ENCODE measurements around the gene RINT1.
"Not testable (repeated sequence)": the region's sequence is repeated elsewhere in the genome, so short reads cannot be mapped to it uniquely, and the experiment has no call there.

Gene RINT1

DNA sequence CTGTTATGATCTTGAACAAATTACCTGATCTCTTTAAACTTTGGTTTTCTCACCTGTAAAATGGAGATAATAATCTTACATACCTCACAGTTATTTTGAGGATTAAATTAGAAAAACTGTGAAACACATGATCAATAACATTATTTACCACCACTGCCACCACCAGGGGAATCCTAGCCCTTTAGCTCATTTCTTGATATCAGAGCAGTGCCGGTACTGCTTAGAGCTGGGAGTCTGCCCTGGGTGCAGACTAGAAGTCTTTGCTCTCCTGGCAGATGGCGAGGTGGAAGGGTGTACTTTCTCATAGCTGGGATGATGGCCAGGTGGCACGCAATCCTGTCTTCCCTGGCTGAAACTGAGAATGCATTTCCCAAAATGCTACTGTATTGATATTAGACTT, 62.0 kb downstream of the RINT1 start:
- H3K4me1 ChIP-seq (ENCODE audit: control insufficient read depth in 5 of 5, insufficient read depth in 5 of 5, low read length in 5 of 5) = peaks cover 0 to 5% (median 0%) of the 10 kb centered on the region in 5 donors
- peaks cover 0 to 5% (median 0%) of the 10 kb centered on the region in 5 donors for H3K27me3 ChIP-seq (ENCODE audit: control insufficient read depth in 5 of 5, insufficient read depth in 4 of 5, low read length in 5 of 5)
- H3K9ac ChIP-seq (ENCODE audit: low read length in 5 of 5) = no peak overlapping the region
- H3K36me3 ChIP-seq (ENCODE audit: control insufficient read depth in 5 of 5, insufficient read depth in 5 of 5, low read length in 5 of 5) = no peaks in the 10 kb centered on the region
- H3K4me3 ChIP-seq (ENCODE audit: low read depth in 1 of 5, low read length in 5 of 5) = no peak overlapping the region
- no peak overlapping the region for H3K27ac ChIP-seq (ENCODE audit: low read depth, low read length)
- no peaks in the 10 kb centered on the region for H3K9me3 ChIP-seq (ENCODE audit: control insufficient read depth in 5 of 5, low read length in 5 of 5)

GRCh38 chr7:105596866-105597265, 64.9 kb downstream of the RINT1 start:
- Histone ChIP-seq H3K27me3 (ENCODE audit: control insufficient read depth in 5 of 5, insufficient read depth in 4 of 5, low read length in 5 of 5) (peaks cover 0 to 5% (median 0%) of the 10 kb centered on the region in 5 donors), H3K27ac (ENCODE audit: low read depth, low read length) (no peak overlapping the region), H3K9ac (ENCODE audit: low read length in 5 of 5) (no peak overlapping the region), H3K4me3 (ENCODE audit: low read depth in 1 of 5, low read length in 5 of 5) (no peak overlapping the region), H3K36me3 (ENCODE audit: control insufficient read depth in 5 of 5, insufficient read depth in 5 of 5, low read length in 5 of 5) (no peaks in the 10 kb centered on the region), H3K9me3 (ENCODE audit: control insufficient read depth in 5 of 5, low read length in 5 of 5) (no peaks in the 10 kb centered on the region), H3K4me1 (ENCODE audit: control insufficient read depth in 5 of 5, insufficient read depth in 5 of 5, low read length in 5 of 5) (no peaks in the 10 kb centered on the region)

DNA sequence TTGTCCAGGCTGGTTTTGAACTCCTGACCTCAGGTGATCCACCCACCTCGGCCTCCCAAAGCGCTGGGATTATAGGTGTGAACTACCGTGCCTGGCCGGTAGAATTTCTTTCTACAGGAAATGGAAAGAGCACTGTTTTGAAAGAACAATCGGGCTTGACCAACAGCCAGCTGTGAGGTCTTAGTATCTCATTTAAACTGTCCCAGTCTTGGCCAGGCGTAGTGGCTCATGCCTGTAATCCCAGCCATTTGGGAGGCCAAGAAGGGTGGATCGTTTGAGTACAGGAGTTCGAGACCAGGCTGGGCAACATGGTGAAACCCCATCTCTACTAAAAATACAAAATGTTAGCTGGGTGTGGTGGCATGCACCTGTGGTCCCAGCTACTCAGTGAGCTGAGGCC, 67.1 kb downstream of the RINT1 start:
- not testable (repeated sequence) for H3K9me3 ChIP-seq (ENCODE audit: control insufficient read depth in 5 of 5, low read length in 5 of 5); H3K36me3 ChIP-seq (ENCODE audit: control insufficient read depth in 5 of 5, insufficient read depth in 5 of 5, low read length in 5 of 5)

GRCh38 chr7:105599551-105599950, 67.5 kb downstream of the RINT1 start:
- Histone ChIP-seq H3K27me3 (ENCODE audit: control insufficient read depth in 5 of 5, insufficient read depth in 4 of 5, low read length in 5 of 5) (peaks cover 0 to 5% (median 0%) of the 10 kb centered on the region in 5 donors), H3K27ac (ENCODE audit: low read depth, low read length) (no peak overlapping the region), H3K9ac (ENCODE audit: low read length in 5 of 5) (no peak overlapping the region), H3K4me3 (ENCODE audit: low read depth in 1 of 5, low read length in 5 of 5) (no peak overlapping the region), H3K9me3 (ENCODE audit: control insufficient read depth in 5 of 5, low read length in 5 of 5) (no peaks in the 10 kb centered on the region), H3K36me3 (ENCODE audit: control insufficient read depth in 5 of 5, insufficient read depth in 5 of 5, low read length in 5 of 5) (peaks cover 0 to 4% (median 0%) of the 10 kb centered on the region in 5 donors), H3K4me1 (ENCODE audit: control insufficient read depth in 5 of 5, insufficient read depth in 5 of 5, low read length in 5 of 5) (peaks cover 0 to 7% (median 6%) of the 10 kb centered on the region in 5 donors)

More for the DNA sequence above, 67.1 kb downstream of the RINT1 start:
- not testable (repeated sequence) for H3K4me3 ChIP-seq (ENCODE audit: low read depth in 1 of 5, low read length in 5 of 5); H3K9ac ChIP-seq (ENCODE audit: low read length in 5 of 5); H3K27ac ChIP-seq (ENCODE audit: low read depth, low read length); H3K27me3 ChIP-seq (ENCODE audit: control insufficient read depth in 5 of 5, insufficient read depth in 4 of 5, low read length in 5 of 5); H3K4me1 ChIP-seq (ENCODE audit: control insufficient read depth in 5 of 5, insufficient read depth in 5 of 5, low read length in 5 of 5)

DNA sequence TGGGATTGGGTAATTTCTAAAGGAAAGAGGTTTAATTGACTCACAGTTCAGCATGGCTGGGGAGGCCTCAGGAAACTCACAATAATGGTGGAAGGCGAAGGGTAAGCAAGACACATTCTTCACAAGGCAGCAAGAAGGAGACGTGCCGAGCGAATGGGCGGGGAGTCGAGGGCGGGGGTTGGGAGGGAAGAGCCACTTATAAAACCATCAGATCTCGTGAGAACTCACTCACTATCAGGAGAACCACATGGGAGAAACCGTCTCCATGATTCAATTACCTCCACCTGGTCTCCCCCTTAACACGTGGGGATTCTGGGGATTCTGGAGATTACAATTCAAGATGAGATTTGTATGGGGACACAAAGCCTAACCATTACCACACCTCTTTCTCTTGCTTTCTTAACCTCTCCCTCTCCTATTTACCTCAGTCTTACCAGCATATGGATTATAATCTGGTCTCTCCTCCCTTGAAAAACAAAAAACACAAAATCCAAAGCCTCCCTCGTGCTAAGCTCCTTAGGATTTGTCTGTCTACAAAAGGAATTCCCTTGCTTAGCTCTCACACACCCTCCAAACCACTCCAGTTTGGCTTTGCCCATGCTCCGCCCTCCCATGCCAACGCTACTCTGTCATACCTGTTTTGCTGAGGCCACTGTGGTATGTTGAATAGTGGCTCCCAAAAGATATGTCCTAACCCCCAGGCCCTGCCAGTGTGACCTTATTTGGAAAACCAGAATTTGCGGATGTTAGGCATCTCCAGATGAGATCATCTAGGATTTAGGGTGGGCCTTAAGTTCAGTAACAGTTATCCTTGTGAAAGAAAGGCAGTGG, 68.9 kb downstream of the RINT1 start:
- no peaks in the 10 kb centered on the region for H3K9me3 ChIP-seq (ENCODE audit: control insufficient read depth in 5 of 5, low read length in 5 of 5)
- H3K27me3 ChIP-seq (ENCODE audit: control insufficient read depth in 5 of 5, insufficient read depth in 4 of 5, low read length in 5 of 5) = peaks cover 0 to 5% (median 0%) of the 10 kb centered on the region in 5 donors
- H3K4me1 ChIP-seq (ENCODE audit: control insufficient read depth in 5 of 5, insufficient read depth in 5 of 5, low read length in 5 of 5) = peaks cover 0 to 7% (median 6%) of the 10 kb centered on the region in 5 donors
- peaks cover 0 to 4% (median 0%) of the 10 kb centered on the region in 5 donors for H3K36me3 ChIP-seq (ENCODE audit: control insufficient read depth in 5 of 5, insufficient read depth in 5 of 5, low read length in 5 of 5)
- no peak overlapping the region for H3K4me3 ChIP-seq (ENCODE audit: low read depth in 1 of 5, low read length in 5 of 5)
- H3K27ac ChIP-seq (ENCODE audit: low read depth, low read length) = no peak overlapping the region
- H3K9ac ChIP-seq (ENCODE audit: low read length in 5 of 5) = no peak overlapping the region

DNA sequence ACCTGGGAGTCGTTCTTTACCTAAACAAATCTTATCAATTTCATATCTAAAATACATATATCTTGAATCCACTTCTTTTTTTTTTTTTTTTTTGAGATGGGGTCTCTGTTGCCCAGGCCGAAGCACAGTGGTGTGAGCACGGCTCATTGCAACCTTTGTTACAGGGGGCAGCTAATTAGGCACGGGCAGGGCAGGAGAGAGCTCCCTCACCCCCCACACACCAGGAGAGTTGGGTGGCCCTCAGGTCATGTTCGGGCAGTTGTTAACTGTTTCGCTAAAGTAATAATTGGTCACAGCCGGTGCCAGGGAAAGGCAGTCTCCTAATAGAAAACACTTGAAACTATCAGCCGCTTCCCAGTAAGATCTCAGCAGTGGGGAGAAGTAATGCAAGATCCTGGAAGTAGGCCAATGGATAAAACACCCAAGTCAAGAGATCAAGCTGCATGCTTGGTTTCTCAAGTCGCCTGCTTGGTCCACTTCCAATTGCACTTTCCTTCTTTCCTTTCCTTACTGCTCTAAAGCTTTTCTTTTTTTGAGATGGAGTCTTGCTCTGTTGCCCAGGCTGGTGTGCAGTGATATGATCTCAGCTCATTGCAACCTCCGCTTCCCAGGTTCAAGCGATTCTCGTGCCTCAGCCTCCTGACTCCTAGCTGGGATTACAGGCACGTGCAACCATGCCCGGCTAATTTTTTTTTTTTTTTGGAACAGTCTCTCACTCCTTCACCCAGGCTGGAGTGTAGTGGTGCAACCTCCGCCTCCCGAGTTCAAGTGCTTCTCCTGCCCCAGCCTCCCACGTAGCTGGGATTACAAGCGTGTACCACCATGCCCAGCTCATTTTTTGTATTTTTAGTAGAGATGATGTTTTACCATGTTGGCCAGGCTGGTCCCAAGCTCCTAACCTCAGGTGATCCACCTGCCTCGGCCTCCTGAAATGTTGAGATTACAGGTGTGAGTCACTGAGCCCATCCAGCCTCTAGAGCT, 70.6 kb downstream of the RINT1 start:
- H3K27me3 ChIP-seq (ENCODE audit: control insufficient read depth in 5 of 5, insufficient read depth in 4 of 5, low read length in 5 of 5) = peaks cover 0 to 5% (median 0%) of the 10 kb centered on the region in 5 donors
- no peak overlapping the region for H3K4me3 ChIP-seq (ENCODE audit: low read depth in 1 of 5, low read length in 5 of 5)
- no peak overlapping the region for H3K9ac ChIP-seq (ENCODE audit: low read length in 5 of 5)
- H3K36me3 ChIP-seq (ENCODE audit: control insufficient read depth in 5 of 5, insufficient read depth in 5 of 5, low read length in 5 of 5) = peaks cover 0 to 9% (median 0%) of the 10 kb centered on the region in 5 donors
- no peaks in the 10 kb centered on the region for H3K9me3 ChIP-seq (ENCODE audit: control insufficient read depth in 5 of 5, low read length in 5 of 5)
- no peak overlapping the region for H3K27ac ChIP-seq (ENCODE audit: low read depth, low read length)
- H3K4me1 ChIP-seq (ENCODE audit: control insufficient read depth in 5 of 5, insufficient read depth in 5 of 5, low read length in 5 of 5) = peaks cover 0 to 7% (median 6%) of the 10 kb centered on the region in 5 donors

- Histone ChIP-seq H3K4me3 (ENCODE audit: low read depth in 1 of 5, low read length in 5 of 5) (no peak overlapping the region), H3K9ac (ENCODE audit: low read length in 5 of 5) (no peak overlapping the region), H3K9me3 (ENCODE audit: control insufficient read depth in 5 of 5, low read length in 5 of 5) (no peaks in the 10 kb centered on the region), H3K36me3 (ENCODE audit: control insufficient read depth in 5 of 5, insufficient read depth in 5 of 5, low read length in 5 of 5) (peaks cover 0 to 39% (median 23%) of the 10 kb centered on the region in 5 donors), H3K27ac (ENCODE audit: low read depth, low read length) (no peak overlapping the region), H3K27me3 (ENCODE audit: control insufficient read depth in 5 of 5, insufficient read depth in 4 of 5, low read length in 5 of 5) (no peaks in the 10 kb centered on the region), H3K4me1 (ENCODE audit: control insufficient read depth in 5 of 5, insufficient read depth in 5 of 5, low read length in 5 of 5) (no peaks in the 10 kb centered on the region)
These were observed 78.3 kb downstream of the RINT1 start for GRCh38 chr7:105610165-105610930.

DNA sequence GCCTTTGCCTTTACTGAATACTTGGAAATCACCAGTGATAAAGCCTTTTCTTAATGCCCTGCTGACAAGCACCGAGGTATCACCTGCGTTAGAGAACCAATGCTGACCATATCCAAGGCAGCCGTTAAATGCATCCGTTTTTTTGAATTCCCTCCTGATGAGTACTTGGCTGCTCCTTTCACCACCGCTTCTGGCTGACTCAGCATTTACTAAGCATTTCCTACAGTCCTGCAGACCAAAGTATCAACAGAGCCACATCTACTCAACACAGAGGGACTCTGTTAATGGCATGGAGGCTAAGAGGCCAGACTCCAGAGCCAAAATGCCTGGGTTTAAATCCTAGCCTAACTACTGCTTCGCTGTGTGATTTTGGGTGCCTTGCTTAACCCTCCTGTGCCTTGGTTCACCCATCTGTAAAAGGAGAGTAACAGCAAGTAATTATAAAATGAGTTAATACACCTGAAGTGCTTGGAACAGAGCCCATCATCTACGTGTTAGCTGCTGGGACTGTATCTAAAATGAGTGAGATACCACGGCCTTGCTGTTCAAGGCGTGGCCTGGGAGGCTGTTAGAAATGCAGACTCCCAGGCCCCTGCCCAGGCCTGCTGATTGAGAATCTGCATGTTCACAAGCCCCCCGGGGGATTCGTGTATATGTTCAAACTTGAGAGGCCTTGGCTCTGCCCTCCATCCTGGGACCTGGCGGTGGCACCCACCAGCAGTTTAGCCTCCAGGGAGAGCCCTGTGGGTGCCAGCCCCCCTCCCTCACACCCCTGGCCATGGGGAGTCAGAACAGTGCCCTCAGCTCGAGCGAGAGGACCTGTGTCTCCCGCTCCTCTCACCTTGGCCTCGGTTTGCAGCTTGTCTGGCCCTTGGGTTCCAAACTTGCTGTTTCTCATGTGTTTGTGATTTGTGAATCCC, 80.1 kb downstream of the RINT1 start:
- Histone ChIP-seq H3K27ac (ENCODE audit: low read depth, low read length) (no peak overlapping the region), H3K27me3 (ENCODE audit: control insufficient read depth in 5 of 5, insufficient read depth in 4 of 5, low read length in 5 of 5) (no peaks in the 10 kb centered on the region), H3K36me3 (ENCODE audit: control insufficient read depth in 5 of 5, insufficient read depth in 5 of 5, low read length in 5 of 5) (peaks cover 0 to 50% (median 35%) of the 10 kb centered on the region in 5 donors), H3K9ac (ENCODE audit: low read length in 5 of 5) (no peak overlapping the region), H3K9me3 (ENCODE audit: control insufficient read depth in 5 of 5, low read length in 5 of 5) (no peaks in the 10 kb centered on the region), H3K4me3 (ENCODE audit: low read depth in 1 of 5, low read length in 5 of 5) (no peak overlapping the region), H3K4me1 (ENCODE audit: control insufficient read depth in 5 of 5, insufficient read depth in 5 of 5, low read length in 5 of 5) (no peaks in the 10 kb centered on the region)

- H3K4me3 ChIP-seq (ENCODE audit: low read depth in 1 of 5, low read length in 5 of 5) = no peak overlapping the region
- no peaks in the 10 kb centered on the region for H3K27me3 ChIP-seq (ENCODE audit: control insufficient read depth in 5 of 5, insufficient read depth in 4 of 5, low read length in 5 of 5)
- no peaks in the 10 kb centered on the region for H3K4me1 ChIP-seq (ENCODE audit: control insufficient read depth in 5 of 5, insufficient read depth in 5 of 5, low read length in 5 of 5)
- H3K36me3 ChIP-seq (ENCODE audit: control insufficient read depth in 5 of 5, insufficient read depth in 5 of 5, low read length in 5 of 5) = peaks cover 0 to 53% (median 38%) of the 10 kb centered on the region in 5 donors
- no peak overlapping the region for H3K27ac ChIP-seq (ENCODE audit: low read depth, low read length)
- no peaks in the 10 kb centered on the region for H3K9me3 ChIP-seq (ENCODE audit: control insufficient read depth in 5 of 5, low read length in 5 of 5)
- H3K9ac ChIP-seq (ENCODE audit: low read length in 5 of 5) = no peak overlapping the region
These were observed 80.8 kb downstream of the RINT1 start for GRCh38 chr7:105612806-105613205.

All from subcutaneous abdominal adipose tissue (tissue), 5 donors.